ENCODE measurements around the gene UXS1. TPM values are rescaled to one million over a fixed set of nuclear protein-coding genes. Genes with fewer than 3 reads are reported as not detected.
A peak's percentile ranks its signal among the peaks of the same experiment; 100 is the strongest.

Gene UXS1
- total RNA-seq, 1 experiment from 2014 or later: 44.7 TPM

DNA sequence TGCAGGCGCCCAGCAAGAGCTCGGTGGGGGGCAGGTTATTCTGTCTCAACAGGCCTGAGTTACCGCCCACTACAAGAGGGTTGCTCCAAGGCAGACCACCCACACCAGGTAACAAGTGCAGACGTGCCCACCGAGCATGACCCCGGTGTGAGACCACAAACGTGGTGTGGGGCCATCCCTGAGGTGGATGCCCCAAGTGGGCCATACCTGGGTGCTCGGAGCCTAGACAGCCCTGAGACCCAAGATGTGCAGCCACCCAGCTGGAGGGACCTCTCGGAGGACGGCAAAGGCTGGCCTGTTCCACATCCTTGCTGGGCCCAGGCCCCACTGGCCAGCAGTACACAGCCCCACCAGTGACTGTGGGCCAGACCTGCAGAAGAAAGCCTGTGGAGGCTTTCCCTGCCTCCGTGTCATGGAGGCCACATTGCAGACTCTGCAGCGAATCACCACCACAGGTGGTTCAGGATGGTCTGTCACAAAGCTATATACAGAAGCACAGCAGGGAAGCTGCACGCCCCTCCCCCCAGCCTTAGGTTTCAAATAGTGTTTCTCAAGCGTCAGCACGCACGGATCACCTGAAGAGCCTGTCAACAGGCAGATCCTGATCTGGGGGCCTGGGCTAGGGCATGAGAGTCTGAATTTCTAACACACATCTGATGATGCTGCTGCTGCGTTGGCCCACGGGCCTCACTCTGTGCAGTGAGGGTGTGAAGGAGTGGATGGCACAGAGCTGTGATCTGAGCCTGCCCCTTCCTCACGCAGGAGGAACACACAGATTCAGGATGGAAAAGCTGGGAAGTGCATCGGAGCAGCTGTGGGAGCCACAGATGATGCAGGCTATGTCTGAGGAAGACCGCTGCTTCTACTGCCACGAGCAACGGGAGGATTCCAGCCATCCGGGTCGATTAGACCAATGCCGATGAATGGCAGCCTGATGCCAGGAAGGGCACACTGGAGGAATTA, 96.8 kb downstream of the UXS1 start:
- TF ChIP-seq ZNF121 (CRISPR knock-in tag; IDR thresholded peaks at IDR 0.05) (no peak), ZNF423 (CRISPR knock-in tag; IDR thresholded peaks at IDR 0.05) (no peak), ESRRA (CRISPR knock-in tag; IDR thresholded peaks at IDR 0.05; ENCODE audit: borderline replicate concordance) (no peak), EMX1 (CRISPR knock-in tag; IDR thresholded peaks at IDR 0.05) (no peak), HMGA2 (CRISPR knock-in tag; IDR thresholded peaks at IDR 0.05) (no peak), NR1H2 (CRISPR knock-in tag; IDR thresholded peaks at IDR 0.05) (no peak), ZNF219 (CRISPR knock-in tag; IDR thresholded peaks at IDR 0.05; ENCODE audit: borderline replicate concordance) (no peak), MYBL2 (CRISPR knock-in tag; IDR thresholded peaks at IDR 0.05) (no peak), FOXJ3 (CRISPR knock-in tag; IDR thresholded peaks at IDR 0.05; ENCODE audit: borderline replicate concordance) (no peak), CREB1 (CRISPR knock-in tag; IDR thresholded peaks at IDR 0.05) (no peak)
- TF ChIP-seq, protein P1, sequence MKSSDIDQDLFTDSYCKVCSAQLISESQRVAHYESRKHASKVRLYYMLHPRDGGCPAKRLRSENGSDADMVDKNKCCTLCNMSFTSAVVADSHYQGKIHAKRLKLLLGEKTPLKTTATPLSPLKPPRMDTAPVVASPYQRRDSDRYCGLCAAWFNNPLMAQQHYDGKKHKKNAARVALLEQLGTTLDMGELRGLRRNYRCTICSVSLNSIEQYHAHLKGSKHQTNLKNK (CRISPR knock-in tag; IDR thresholded peaks at IDR 0.05): no peak
- TF ChIP-seq, protein P2, sequence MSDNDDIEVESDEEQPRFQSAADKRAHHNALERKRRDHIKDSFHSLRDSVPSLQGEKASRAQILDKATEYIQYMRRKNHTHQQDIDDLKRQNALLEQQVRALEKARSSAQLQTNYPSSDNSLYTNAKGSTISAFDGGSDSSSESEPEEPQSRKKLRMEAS (CRISPR knock-in tag; IDR thresholded peaks at IDR 0.05): no peak
- TF ChIP-seq, protein P3, sequence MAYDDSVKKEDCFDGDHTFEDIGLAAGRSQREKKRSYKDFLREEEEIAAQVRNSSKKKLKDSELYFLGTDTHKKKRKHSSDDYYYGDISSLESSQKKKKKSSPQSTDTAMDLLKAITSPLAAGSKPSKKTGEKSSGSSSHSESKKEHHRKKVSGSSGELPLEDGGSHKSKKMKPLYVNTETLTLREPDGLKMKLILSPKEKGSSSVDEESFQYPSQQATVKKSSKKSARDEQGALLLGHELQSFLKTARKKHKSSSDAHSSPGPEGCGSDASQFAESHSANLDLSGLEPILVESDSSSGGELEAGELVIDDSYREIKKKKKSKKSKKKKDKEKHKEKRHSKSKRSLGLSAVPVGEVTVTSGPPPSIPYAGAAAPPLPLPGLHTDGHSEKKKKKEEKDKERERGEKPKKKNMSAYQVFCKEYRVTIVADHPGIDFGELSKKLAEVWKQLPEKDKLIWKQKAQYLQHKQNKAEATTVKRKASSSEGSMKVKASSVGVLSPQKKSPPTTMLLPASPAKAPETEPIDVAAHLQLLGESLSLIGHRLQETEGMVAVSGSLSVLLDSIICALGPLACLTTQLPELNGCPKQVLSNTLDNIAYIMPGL (CRISPR knock-in tag; IDR thresholded peaks at IDR 0.05): no peak
- TF ChIP-seq, protein P4, sequence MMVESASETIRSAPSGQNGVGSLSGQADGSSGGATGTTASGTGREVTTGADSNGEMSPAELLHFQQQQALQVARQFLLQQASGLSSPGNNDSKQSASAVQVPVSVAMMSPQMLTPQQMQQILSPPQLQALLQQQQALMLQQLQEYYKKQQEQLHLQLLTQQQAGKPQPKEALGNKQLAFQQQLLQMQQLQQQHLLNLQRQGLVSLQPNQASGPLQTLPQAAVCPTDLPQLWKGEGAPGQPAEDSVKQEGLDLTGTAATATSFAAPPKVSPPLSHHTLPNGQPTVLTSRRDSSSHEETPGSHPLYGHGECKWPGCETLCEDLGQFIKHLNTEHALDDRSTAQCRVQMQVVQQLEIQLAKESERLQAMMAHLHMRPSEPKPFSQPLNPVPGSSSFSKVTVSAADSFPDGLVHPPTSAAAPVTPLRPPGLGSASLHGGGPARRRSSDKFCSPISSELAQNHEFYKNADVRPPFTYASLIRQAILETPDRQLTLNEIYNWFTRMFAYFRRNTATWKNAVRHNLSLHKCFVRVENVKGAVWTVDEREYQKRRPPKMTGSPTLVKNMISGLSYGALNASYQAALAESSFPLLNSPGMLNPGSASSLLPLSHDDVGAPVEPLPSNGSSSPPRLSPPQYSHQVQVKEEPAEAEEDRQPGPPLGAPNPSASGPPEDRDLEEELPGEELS (CRISPR knock-in tag; IDR thresholded peaks at IDR 0.05): no peak
- ChIA-PET POLR2A (no interaction called here), CTCF (interaction anchor here (0.8 to 1.0 kb wide), 2 partner anchors 12 to 213 kb away, joined by 3 read pairs; no protein-coding TSS in a partner anchor)
- ATAC-seq (peak; percentile 32), DNase-seq (ENCODE audit: low spot score) (peak; percentile 37)
- peaks cover 18% of the 10 kb centered on the region for H3K4me1 Mint-ChIP-seq
- peaks cover 43% of the 10 kb centered on the region for H3K36me3 Mint-ChIP-seq
- H3K27ac Mint-ChIP-seq: no peak overlapping the region
- no peak overlapping the region for H3K4me3 Mint-ChIP-seq
- no peaks in the 10 kb centered on the region for H3K9me3 Mint-ChIP-seq
- no peaks in the 10 kb centered on the region for H3K27me3 Mint-ChIP-seq (ENCODE audit: low read depth)

DNA sequence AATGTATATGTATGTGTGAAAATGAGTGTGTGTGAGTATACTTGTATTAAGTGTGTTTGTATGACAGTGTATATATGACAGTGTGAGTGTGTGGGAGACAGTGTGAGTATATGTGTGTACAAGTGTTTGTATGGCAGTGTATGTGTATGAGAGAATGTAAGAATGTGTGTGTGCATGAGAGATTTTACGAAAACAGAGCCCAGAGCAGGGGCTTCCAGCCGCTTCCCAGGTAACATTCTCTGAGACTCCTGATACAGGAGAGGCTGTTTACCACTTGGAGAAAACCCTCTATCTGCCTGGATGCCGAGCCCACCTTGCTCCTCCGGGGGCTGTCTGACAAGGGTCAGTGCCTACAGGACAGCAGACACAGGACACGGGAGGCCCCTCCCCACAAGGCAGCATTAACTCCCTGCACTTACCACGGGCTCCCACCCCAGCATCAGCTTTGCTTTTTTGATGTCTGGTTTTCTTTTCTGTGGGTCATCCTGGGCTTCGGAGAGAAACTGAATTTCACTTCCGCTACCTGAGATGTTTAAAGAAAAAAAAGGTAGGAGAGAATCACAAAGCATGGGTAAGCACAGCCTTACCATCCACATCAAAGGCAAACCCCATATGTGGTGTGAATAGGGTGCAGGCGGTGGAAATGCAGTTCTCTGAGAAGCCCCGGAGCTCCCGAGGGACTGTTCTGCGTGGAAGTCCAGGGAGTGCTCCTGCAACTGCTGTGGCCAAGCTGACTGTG, 97.6 kb downstream of the UXS1 start:
- Mint-ChIP-seq H3K27me3 (ENCODE audit: low read depth) (no peaks in the 10 kb centered on the region), H3K4me3 (no peak overlapping the region), H3K9me3 (no peaks in the 10 kb centered on the region), H3K36me3 (peaks cover 43% of the 10 kb centered on the region), H3K4me1 (peaks cover 16% of the 10 kb centered on the region), H3K27ac (peak overlapping the region; percentile 14; the same call in 1 of the 2 replicates)
- ATAC-seq (no peak), DNase-seq (ENCODE audit: low spot score) (no peak)
- ChIA-PET POLR2A (interaction anchor here (0.6 kb wide), 1 partner anchor 488 kb away, joined by 3 read pairs; no protein-coding TSS in a partner anchor), CTCF (no interaction called here)
- TF ChIP-seq ZBTB21 (CRISPR knock-in tag; IDR thresholded peaks at IDR 0.05; ENCODE audit: borderline replicate concordance) (no peak), TCF7 (CRISPR knock-in tag; IDR thresholded peaks at IDR 0.05; ENCODE audit: low read depth) (no peak)
- TF ChIP-seq, protein P5, sequence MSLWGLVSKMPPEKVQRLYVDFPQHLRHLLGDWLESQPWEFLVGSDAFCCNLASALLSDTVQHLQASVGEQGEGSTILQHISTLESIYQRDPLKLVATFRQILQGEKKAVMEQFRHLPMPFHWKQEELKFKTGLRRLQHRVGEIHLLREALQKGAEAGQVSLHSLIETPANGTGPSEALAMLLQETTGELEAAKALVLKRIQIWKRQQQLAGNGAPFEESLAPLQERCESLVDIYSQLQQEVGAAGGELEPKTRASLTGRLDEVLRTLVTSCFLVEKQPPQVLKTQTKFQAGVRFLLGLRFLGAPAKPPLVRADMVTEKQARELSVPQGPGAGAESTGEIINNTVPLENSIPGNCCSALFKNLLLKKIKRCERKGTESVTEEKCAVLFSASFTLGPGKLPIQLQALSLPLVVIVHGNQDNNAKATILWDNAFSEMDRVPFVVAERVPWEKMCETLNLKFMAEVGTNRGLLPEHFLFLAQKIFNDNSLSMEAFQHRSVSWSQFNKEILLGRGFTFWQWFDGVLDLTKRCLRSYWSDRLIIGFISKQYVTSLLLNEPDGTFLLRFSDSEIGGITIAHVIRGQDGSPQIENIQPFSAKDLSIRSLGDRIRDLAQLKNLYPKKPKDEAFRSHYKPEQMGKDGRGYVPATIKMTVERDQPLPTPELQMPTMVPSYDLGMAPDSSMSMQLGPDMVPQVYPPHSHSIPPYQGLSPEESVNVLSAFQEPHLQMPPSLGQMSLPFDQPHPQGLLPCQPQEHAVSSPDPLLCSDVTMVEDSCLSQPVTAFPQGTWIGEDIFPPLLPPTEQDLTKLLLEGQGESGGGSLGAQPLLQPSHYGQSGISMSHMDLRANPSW (CRISPR knock-in tag; conservative IDR thresholded peaks at IDR 0.05; ENCODE audit: low read depth): no peak

Measured in WTC11 (cell line).